Occipital lobe (tissue), 2 donors: Measurements from ENCODE around the gene EEF1AKMT1. TPM values are rescaled to one million over a fixed set of nuclear protein-coding genes. Genes with fewer than 3 reads are reported as not detected.
"Not testable (repeated sequence)": the region's sequence is repeated elsewhere in the genome, so short reads cannot be mapped to it uniquely, and the experiment has no call there.

Experiments
- DNase-seq: peaks from one replicate; lab custom pipeline; 2025; lab: John Stamatoyannopoulos, UW
- total RNA-seq: library from RNA; depleted of rRNA; stranded (reverse); fragments of >200 nt; gene quantifications from one replicate; pipeline ENCODE4 v1.2.3, GENCODE V29; 2014

EEF1AKMT1 gene
- total RNA-seq, 1 donor from 2014 or later = 21.2 TPM

- no peak for DNase-seq
Measured at GRCh38 chr13:20778311-20778710, 4.5 kb upstream of the EEF1AKMT1 start.

- no peak for DNase-seq
Measured at GRCh38 chr13:20776751-20777150, 3.0 kb upstream of the EEF1AKMT1 start.

- no peak for DNase-seq
Measured at GRCh38 chr13:20775961-20776360, 2.2 kb upstream of the EEF1AKMT1 start.

- no peak for DNase-seq
Measured at GRCh38 chr13:20774746-20775145, 985 bp upstream of the EEF1AKMT1 start.

- no peak for DNase-seq
Measured at GRCh38 chr13:20772401-20773131, 1.2 kb downstream of the EEF1AKMT1 start.

GRCh38 chr13:20769834-20770233, 3.9 kb downstream of the EEF1AKMT1 start:
- no peak for DNase-seq

- no peak for DNase-seq
Measured at GRCh38 chr13:20769091-20769490, 4.7 kb downstream of the EEF1AKMT1 start.

- no peak for DNase-seq
Measured at GRCh38 chr13:20767309-20767943, 6.3 kb downstream of the EEF1AKMT1 start.

GRCh38 chr13:20760872-20761271, 12.9 kb downstream of the EEF1AKMT1 start:
- DNase-seq = no peak

- no peak for DNase-seq
Measured at GRCh38 chr13:20754009-20754408, 19.8 kb downstream of the EEF1AKMT1 start.

GRCh38 chr13:20749377-20749776, 24.4 kb downstream of the EEF1AKMT1 start:
- DNase-seq = no peak

- not testable (repeated sequence) for DNase-seq
Measured at GRCh38 chr13:20743830-20744404, 29.8 kb downstream of the EEF1AKMT1 start.

GRCh38 chr13:20740021-20740420, 33.7 kb downstream of the EEF1AKMT1 start:
- no peak for DNase-seq

GRCh38 chr13:20738616-20739015, 35.1 kb downstream of the EEF1AKMT1 start:
- no peak for DNase-seq

- no peak for DNase-seq
Measured at GRCh38 chr13:20729633-20730585, 43.9 kb downstream of the EEF1AKMT1 start.

GRCh38 chr13:20728579-20729311, 45.0 kb downstream of the EEF1AKMT1 start:
- DNase-seq = no peak

- no peak for DNase-seq
Measured at GRCh38 chr13:20727856-20728255, 45.9 kb downstream of the EEF1AKMT1 start.

- peak; percentile 43 for DNase-seq
Measured at GRCh38 chr13:20721454-20722357, 52.1 kb downstream of the EEF1AKMT1 start.

- no peak for DNase-seq
Measured at GRCh38 chr13:20721058-20721453, 52.7 kb downstream of the EEF1AKMT1 start.

- DNase-seq = no peak
Measured at GRCh38 chr13:20720499-20720898, 53.3 kb downstream of the EEF1AKMT1 start.
